GM23338 (cell line): ENCODE results near the gene LENEP. TPM values are rescaled to one million over a fixed set of nuclear protein-coding genes. Genes with fewer than 3 reads are reported as not detected.
A peak's percentile ranks its signal among the peaks of the same experiment; 100 is the strongest.
"Not testable (repeated sequence)": the region's sequence is repeated elsewhere in the genome, so short reads cannot be mapped to it uniquely, and the experiment has no call there.

Source experiments
- ATAC-seq: fragments of 200-7000 bp; cut with Tn5 transposase; 3 replicates; pipeline ENCODE4 v1.9.1; 2020
- DNase-seq: peaks from one replicate; pipeline ENCODE4 v3.0.0-alpha.2; 2015; ENCODE audit warnings: low spot score
- H2AFZ ChIP-seq: fragments of 200-600 bp; sonication (generic); 2 replicates; pipeline ENCODE4 v1.8.0; 2016; ENCODE audit warnings: antibody characterized with exemption, mild to moderate bottlenecking, moderate library complexity
- H3F3A ChIP-seq: fragments of 200-600 bp; sonication (generic); replicated peaks from 2 replicates; pipeline ENCODE4 v1.8.0; 2017; ENCODE audit warnings: antibody characterized with exemption, mixed run types, low read depth
- H3K27ac ChIP-seq: fragments of 200-600 bp; sonication (generic); 2 replicates; pipeline ENCODE4 v1.6.1; 2016; ENCODE audit warnings: low read depth
- H3K27me3 ChIP-seq: fragments of 200-600 bp; sonication (generic); 2 replicates; pipeline ENCODE4 v1.8.0; 2016; ENCODE audit warnings: mild to moderate bottlenecking, mixed run types, moderate library complexity; ENCODE audit not compliant: insufficient read depth
- H3K36me3 ChIP-seq: fragments of 200-600 bp; sonication (generic); 2 replicates; pipeline ENCODE4 v1.8.0; 2016; ENCODE audit warnings: mild to moderate bottlenecking; ENCODE audit not compliant: insufficient read depth
- H3K4me1 ChIP-seq: fragments of 200-600 bp; sonication (generic); 2 replicates; pipeline ENCODE4 v1.8.0; 2016; ENCODE audit warnings: mild to moderate bottlenecking, moderate library complexity; ENCODE audit not compliant: insufficient read depth
- H3K4me2 ChIP-seq: fragments of 200-600 bp; sonication (generic); 2 replicates; pipeline ENCODE4 v1.7.1; 2017; ENCODE audit warnings: mixed run types
- H3K4me3 ChIP-seq: fragments of 200-600 bp; sonication (generic); 2 replicates; pipeline ENCODE4 v1.6.1; 2016; ENCODE audit warnings: mixed run types
- H3K79me2 ChIP-seq: fragments of 200-600 bp; sonication (generic); replicated peaks from 2 replicates; pipeline ENCODE4 v1.8.0; 2017; ENCODE audit warnings: mild to moderate bottlenecking; ENCODE audit not compliant: insufficient read depth
- H3K9me2 ChIP-seq: fragments of 200-600 bp; sonication (generic); 2 replicates; pipeline ENCODE4 v1.8.0; 2017; ENCODE audit not compliant: insufficient read depth
- H4K20me1 ChIP-seq: fragments of 200-600 bp; sonication (generic); replicated peaks from 2 replicates; pipeline ENCODE4 v1.8.0; 2017; ENCODE audit warnings: mild to moderate bottlenecking; ENCODE audit not compliant: insufficient read depth
- H3K27ac Mint-ChIP-seq: 2 replicates; pipeline ENCODE4 v1.8.0; 2020; ENCODE audit warnings: inconsistent platforms, mild to moderate bottlenecking, moderate library complexity, mixed read lengths
- H3K27me3 Mint-ChIP-seq: 3 replicates; pipeline ENCODE4 v1.8.0; 2022; ENCODE audit warnings: low read depth, mild to moderate bottlenecking, moderate library complexity, mixed read lengths, inconsistent platforms; ENCODE audit not compliant: insufficient read depth, poor library complexity
- H3K36me3 Mint-ChIP-seq: 3 replicates; pipeline ENCODE4 v1.8.0; 2021; ENCODE audit warnings: low read depth, mild to moderate bottlenecking, inconsistent platforms, moderate library complexity, mixed read lengths
- H3K4me1 Mint-ChIP-seq: 3 replicates; pipeline ENCODE4 v1.8.0; 2020; ENCODE audit warnings: mild to moderate bottlenecking, inconsistent platforms, mixed read lengths
- H3K4me3 Mint-ChIP-seq: 3 replicates; pipeline ENCODE4 v1.8.0; 2021; ENCODE audit warnings: moderate library complexity, mild to moderate bottlenecking, inconsistent platforms, mixed read lengths
- H3K9me3 Mint-ChIP-seq: 3 replicates; pipeline ENCODE4 v1.8.0; 2020; ENCODE audit warnings: moderate library complexity, mild to moderate bottlenecking, inconsistent platforms, mixed read lengths
- CREB1 ChIP-seq: fragments of 250-450 bp; sonication (Bioruptor Pico); IDR thresholded peaks from 2 replicates; pipeline ENCODE4 v1.5.0; 2020; ENCODE audit warnings: low read depth, mild to moderate bottlenecking, moderate library complexity
- EZH2phosphoT487 ChIP-seq: fragments of 200-600 bp; sonication (generic); IDR thresholded peaks from one replicate; pipeline ENCODE4 v1.8.1; 2018; ENCODE audit warnings: antibody characterized with exemption; ENCODE audit not compliant: unreplicated experiment
- NANOG ChIP-seq: IDR thresholded peaks from 2 replicates; pipeline ENCODE4 v1.6.1; 2016; ENCODE audit warnings: antibody characterized with exemption, borderline replicate concordance
- POLR2AphosphoS5 ChIP-seq: IDR thresholded peaks from 2 replicates; pipeline ENCODE4 v1.6.1; 2016; ENCODE audit warnings: antibody characterized with exemption, low read depth
- STAT1 ChIP-seq: IDR thresholded peaks from one replicate; pipeline ENCODE4 v1.6.1; 2016; ENCODE audit warnings: antibody characterized with exemption; ENCODE audit not compliant: unreplicated experiment
- ZNF114 ChIP-seq: fragments of 250-450 bp; sonication (Bioruptor Pico); IDR thresholded peaks from 2 replicates; pipeline ENCODE4 v1.5.0; 2020; ENCODE audit warnings: mild to moderate bottlenecking, moderate library complexity
- ZNF331 ChIP-seq: fragments of 250-450 bp; sonication (Bioruptor Pico); IDR thresholded peaks from 2 replicates; pipeline ENCODE4 v1.5.0; 2020; ENCODE audit warnings: low read depth, mild to moderate bottlenecking, moderate library complexity
- polyA plus RNA-seq: library from polyadenylated mRNA; unstranded; fragments of >200 nt; fragmentation: Nextera tagmentation; extraction: Ambion mirVana; gene quantifications from 2 replicates; pipeline ENCODE4 v1.2.1, GENCODE V29; 2016
- total RNA-seq: library from RNA; depleted of rRNA; stranded (reverse); fragments of >200 nt; shearing (Covaris generic); gene quantifications from 2 replicates; pipeline ENCODE4 v1.2.3, GENCODE V29; 2014
- TF ChIP-seq, protein P1 (sequence below): IDR thresholded peaks from one replicate; pipeline ENCODE4 v1.6.1; 2018; ENCODE audit warnings: antibody characterized with exemption; ENCODE audit not compliant: unreplicated experiment

The LENEP gene
- total and polyA plus RNA-seq, 2 experiments from 2014 or later: 1.6 TPM; not detected in 1

DNA sequence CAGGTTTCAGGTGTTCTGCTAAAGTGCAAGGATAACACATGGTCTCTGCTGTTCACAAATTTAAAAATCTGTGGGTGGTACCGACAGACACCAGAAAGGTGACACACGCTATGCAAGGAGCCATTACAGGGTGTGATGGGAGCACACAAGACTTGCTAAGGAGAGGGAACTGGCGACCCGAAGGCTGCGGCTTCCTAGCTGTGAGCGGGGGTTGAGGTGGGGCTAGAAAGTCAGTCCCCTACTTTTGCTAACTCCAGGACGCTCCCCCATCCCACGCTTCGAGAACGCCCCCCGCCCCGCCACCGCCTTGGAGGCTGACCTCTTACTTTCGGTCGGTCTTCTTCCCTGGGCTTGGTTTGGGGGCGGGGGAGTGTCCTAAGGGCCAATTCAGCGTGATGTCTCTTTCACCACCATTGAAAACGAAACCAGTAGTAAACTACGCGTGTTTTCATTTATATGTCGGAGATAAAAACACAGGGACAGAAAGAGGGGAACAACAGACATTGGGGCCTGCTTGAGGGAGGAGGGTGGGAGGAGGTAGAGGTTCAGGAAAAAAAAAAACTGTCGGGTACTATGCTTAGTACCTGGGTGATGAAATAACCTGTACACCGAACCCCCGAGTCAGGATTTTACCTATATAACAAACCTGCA, 17.9 kb upstream of the LENEP start:
- H3K4me1 Mint-ChIP-seq: peaks cover 16% of the 10 kb centered on the region
- peak; percentile 61 for DNase-seq
- peaks cover 58% of the 10 kb centered on the region for H3K79me2 ChIP-seq

DNA sequence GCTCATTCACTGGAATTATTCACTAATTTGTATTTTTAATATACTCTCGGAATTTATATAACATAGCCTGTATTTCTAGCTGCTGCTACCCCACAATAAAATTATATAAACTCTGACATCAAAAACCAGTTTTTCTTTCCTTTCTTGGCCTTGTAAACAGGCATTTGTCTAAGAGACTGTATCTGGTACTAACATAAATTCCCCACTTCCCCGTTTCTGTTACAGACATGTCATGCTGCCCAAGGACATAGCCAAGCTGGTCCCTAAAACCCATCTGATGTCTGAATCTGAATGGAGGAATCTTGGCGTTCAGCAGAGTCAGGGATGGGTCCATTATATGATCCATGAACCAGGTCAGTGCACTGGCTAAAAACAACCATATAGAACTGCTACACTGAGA, 15.6 kb upstream of the LENEP start:
- not testable (repeated sequence) for H3K4me3 Mint-ChIP-seq, H2AFZ ChIP-seq, H3K27ac Mint-ChIP-seq, H3K4me3 ChIP-seq, H3K27me3 Mint-ChIP-seq, H3K27ac ChIP-seq, H3K9me3 Mint-ChIP-seq, H3K4me1 Mint-ChIP-seq, H3K27me3 ChIP-seq, DNase-seq, ATAC-seq, H3K9me2 ChIP-seq
- Histone ChIP-seq H3K79me2 (peaks cover 57% of the 10 kb centered on the region), H4K20me1 (peaks cover 27% of the 10 kb centered on the region), H3K4me1 (peaks cover 18% of the 10 kb centered on the region), H3K4me2 (peak overlapping the region; percentile 84; the same call in 1 of the 2 replicates), H3F3A (peaks cover 29% of the 10 kb centered on the region), H3K36me3 (peaks cover 26% of the 10 kb centered on the region; the same call in 1 of the 2 replicates)
- H3K36me3 Mint-ChIP-seq: peaks cover 55% of the 10 kb centered on the region

More for the DNA sequence above, 17.9 kb upstream of the LENEP start:
- peaks cover 22% of the 10 kb centered on the region; the same call in 1 of the 2 replicates for H3K36me3 ChIP-seq
- H3K27ac Mint-ChIP-seq: no peak overlapping the region
- H4K20me1 ChIP-seq: peaks cover 27% of the 10 kb centered on the region
- H3K27ac ChIP-seq: peak overlapping the region; percentile 93
- TF ChIP-seq ZNF331 (CRISPR knock-in tag): no peak
- peaks cover 22% of the 10 kb centered on the region for H3F3A ChIP-seq
- no peaks in the 10 kb centered on the region for H3K27me3 ChIP-seq
- no peak overlapping the region for H3K4me3 Mint-ChIP-seq
- peaks cover 24% of the 10 kb centered on the region for H3K4me1 ChIP-seq
- H3K9me2 ChIP-seq: no peaks in the 10 kb centered on the region
- H3K9me3 Mint-ChIP-seq: peaks cover 3% of the 10 kb centered on the region; the same call in 1 of the 3 replicates
- H3K4me3 ChIP-seq: peak overlapping the region; percentile 82
- peaks cover 45% of the 10 kb centered on the region for H3K36me3 Mint-ChIP-seq
- H3K27me3 Mint-ChIP-seq: peaks cover 8% of the 10 kb centered on the region
- no peak for ATAC-seq
- H2AFZ ChIP-seq: no peak overlapping the region
- peak overlapping the region; percentile 84 for H3K4me2 ChIP-seq

- Mint-ChIP-seq H3K4me1 (no peaks in the 10 kb centered on the region; the same call in none of the 3 replicates), H3K9me3 (no peaks in the 10 kb centered on the region), H3K27me3 (peaks cover 1% of the 10 kb centered on the region), H3K4me3 (no peak overlapping the region), H3K36me3 (peaks cover 55% of the 10 kb centered on the region), H3K27ac (no peak overlapping the region)
- no peaks in the 10 kb centered on the region for H3K27me3 ChIP-seq
- H3K9me2 ChIP-seq: no peaks in the 10 kb centered on the region
- no peak overlapping the region for H2AFZ ChIP-seq
- ATAC-seq (no peak), DNase-seq (no peak)
- no peak overlapping the region for H3K27ac ChIP-seq
- peaks cover 18% of the 10 kb centered on the region for H3K4me1 ChIP-seq
- no peak overlapping the region for H3K4me3 ChIP-seq
- peaks cover 27% of the 10 kb centered on the region for H4K20me1 ChIP-seq
- peaks cover 57% of the 10 kb centered on the region for H3K79me2 ChIP-seq
- H3F3A ChIP-seq: peaks cover 26% of the 10 kb centered on the region
- peaks cover 26% of the 10 kb centered on the region; the same call in 1 of the 2 replicates for H3K36me3 ChIP-seq
- no peak overlapping the region for H3K4me2 ChIP-seq
- TF ChIP-seq POLR2AphosphoS5 (no peak), ZNF114 (CRISPR knock-in tag) (no peak), CREB1 (CRISPR knock-in tag) (no peak), STAT1 (no peak), EZH2phosphoT487 (no peak), NANOG (no peak)
- TF ChIP-seq, protein P1, sequence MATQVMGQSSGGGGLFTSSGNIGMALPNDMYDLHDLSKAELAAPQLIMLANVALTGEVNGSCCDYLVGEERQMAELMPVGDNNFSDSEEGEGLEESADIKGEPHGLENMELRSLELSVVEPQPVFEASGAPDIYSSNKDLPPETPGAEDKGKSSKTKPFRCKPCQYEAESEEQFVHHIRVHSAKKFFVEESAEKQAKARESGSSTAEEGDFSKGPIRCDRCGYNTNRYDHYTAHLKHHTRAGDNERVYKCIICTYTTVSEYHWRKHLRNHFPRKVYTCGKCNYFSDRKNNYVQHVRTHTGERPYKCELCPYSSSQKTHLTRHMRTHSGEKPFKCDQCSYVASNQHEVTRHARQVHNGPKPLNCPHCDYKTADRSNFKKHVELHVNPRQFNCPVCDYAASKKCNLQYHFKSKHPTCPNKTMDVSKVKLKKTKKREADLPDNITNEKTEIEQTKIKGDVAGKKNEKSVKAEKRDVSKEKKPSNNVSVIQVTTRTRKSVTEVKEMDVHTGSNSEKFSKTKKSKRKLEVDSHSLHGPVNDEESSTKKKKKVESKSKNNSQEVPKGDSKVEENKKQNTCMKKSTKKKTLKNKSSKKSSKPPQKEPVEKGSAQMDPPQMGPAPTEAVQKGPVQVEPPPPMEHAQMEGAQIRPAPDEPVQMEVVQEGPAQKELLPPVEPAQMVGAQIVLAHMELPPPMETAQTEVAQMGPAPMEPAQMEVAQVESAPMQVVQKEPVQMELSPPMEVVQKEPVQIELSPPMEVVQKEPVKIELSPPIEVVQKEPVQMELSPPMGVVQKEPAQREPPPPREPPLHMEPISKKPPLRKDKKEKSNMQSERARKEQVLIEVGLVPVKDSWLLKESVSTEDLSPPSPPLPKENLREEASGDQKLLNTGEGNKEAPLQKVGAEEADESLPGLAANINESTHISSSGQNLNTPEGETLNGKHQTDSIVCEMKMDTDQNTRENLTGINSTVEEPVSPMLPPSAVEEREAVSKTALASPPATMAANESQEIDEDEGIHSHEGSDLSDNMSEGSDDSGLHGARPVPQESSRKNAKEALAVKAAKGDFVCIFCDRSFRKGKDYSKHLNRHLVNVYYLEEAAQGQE: no peak
These were observed 15.0 kb upstream of the LENEP start for GRCh38 chr1:154978360-154978759.
